ENCODE data around the gene ADAMTS10. TPM values are rescaled to one million over a fixed set of nuclear protein-coding genes. Genes with fewer than 3 reads are reported as not detected.
"Not testable (repeated sequence)": the region's sequence is repeated elsewhere in the genome, so short reads cannot be mapped to it uniquely, and the experiment has no call there.

Gene ADAMTS10
- total RNA-seq, 1 experiment from 2014 or later = 26.5 TPM

- WGBS (ENCODE audit: extremely low coverage, insufficient read length, low lambda C conversion rate) = no CpG with 5 or more reads among the region's 21 CpGs
- Mint-ChIP-seq H3K27ac (peak overlapping the region in 1 of 3 experiments; percentile 42; a peak in 1 of 7 replicates), H3K9me3 (peaks cover 4 to 16% of the 10 kb centered on the region in 2 experiments; a peak in 4 of 5 replicates), H3K4me1 (peaks cover 12 to 23% of the 10 kb centered on the region in 2 experiments), H3K27me3 (ENCODE audit: low read depth) (peaks cover 24% of the 10 kb centered on the region), H3K36me3 (ENCODE audit: insufficient read depth in 1 of 3, low read depth in 3 of 3) (no peaks in the 10 kb centered on the region; a peak in 1 of 7 replicates), H3K4me3 (no peak overlapping the region)
- Histone ChIP-seq H3K14ac (ENCODE audit: insufficient read depth, low read length) (no peak overlapping the region), H4K5ac (ENCODE audit: insufficient read length, low read depth, low read length) (no peak overlapping the region), H2BK12ac (ENCODE audit: insufficient read length, low read depth, low read length) (no peak overlapping the region), H2BK5ac (ENCODE audit: insufficient read length, low read length) (no peak overlapping the region), H3K79me2 (ENCODE audit: insufficient read depth, low read length) (no peaks in the 10 kb centered on the region), H2BK20ac (ENCODE audit: low read depth, low read length, poor library complexity, severe bottlenecking) (no peak overlapping the region), H3K18ac (ENCODE audit: insufficient read length, low read depth, low read length) (no peak overlapping the region), H3K56ac (ENCODE audit: insufficient read length, low read depth, low read length) (no peak overlapping the region), H3K27ac (ENCODE audit: insufficient read length, low read depth, low read length) (no peak overlapping the region), H2AFZ (ENCODE audit: low read length) (no peak overlapping the region), H2BK15ac (ENCODE audit: low read depth, low read length) (no peak overlapping the region), H3T11ph (ENCODE audit: low read length) (no peak overlapping the region), H3K79me1 (ENCODE audit: insufficient read depth, low read depth, low read length, poor library complexity, severe bottlenecking) (no peaks in the 10 kb centered on the region), H3K9ac (ENCODE audit: extremely low read depth, insufficient read length, low read length) (no peak overlapping the region), H4K20me1 (ENCODE audit: control insufficient read depth, insufficient read depth, insufficient read length) (no peaks in the 10 kb centered on the region), H3K9me3 (ENCODE audit: control insufficient read depth, low read depth, low read length) (no peaks in the 10 kb centered on the region), H3K4me1 (ENCODE audit: insufficient read depth, low read length) (no peaks in the 10 kb centered on the region), H3K23ac (ENCODE audit: insufficient read length, low read depth, low read length) (no peak overlapping the region), H3K4ac (ENCODE audit: low read depth, low read length) (no peak overlapping the region), H2AK5ac (ENCODE audit: insufficient read length, low read length) (no peak overlapping the region), H3K23me2 (ENCODE audit: insufficient read length, low read depth, low read length, poor library complexity, severe bottlenecking) (no peaks in the 10 kb centered on the region), H4K91ac (ENCODE audit: insufficient read length, low read depth, low read length) (no peak overlapping the region), H3K4me2 (ENCODE audit: insufficient read depth, insufficient read length, low read length) (no peak overlapping the region), H4K8ac (replicated peaks; ENCODE audit: insufficient read length, low read depth, low read length) (no peak overlapping the region), H2BK120ac (ENCODE audit: low read depth, low read length, poor library complexity, severe bottlenecking) (no peak overlapping the region), H3K27me3 (ENCODE audit: insufficient read depth, low read length) (no peaks in the 10 kb centered on the region)
- no peak for TF ChIP-seq CTCF (conservative IDR thresholded peaks at IDR 0.05)
- no peak for DNase-seq
Measured at GRCh38 chr19:8638078-8638619, 27.6 kb upstream of the ADAMTS10 start.

GRCh38 chr19:8637070-8637469 lies 26.6 kb upstream of the ADAMTS10 start:
- H3K4ac ChIP-seq (ENCODE audit: low read depth, low read length); H2AK5ac ChIP-seq (ENCODE audit: insufficient read length, low read length); H2BK15ac ChIP-seq (ENCODE audit: low read depth, low read length); H3K56ac ChIP-seq (ENCODE audit: insufficient read length, low read depth, low read length); H3T11ph ChIP-seq (ENCODE audit: low read length); H4K91ac ChIP-seq (ENCODE audit: insufficient read length, low read depth, low read length); H3K9ac ChIP-seq (ENCODE audit: extremely low read depth, insufficient read length, low read length); H3K9me3 ChIP-seq (ENCODE audit: control insufficient read depth, low read depth, low read length); H3K36me3 Mint-ChIP-seq (ENCODE audit: insufficient read depth in 1 of 3, low read depth in 3 of 3); H3K4me2 ChIP-seq (ENCODE audit: insufficient read depth, insufficient read length, low read length); H2BK5ac ChIP-seq (ENCODE audit: insufficient read length, low read length); H3K4me1 ChIP-seq (ENCODE audit: insufficient read depth, low read length); H3K79me2 ChIP-seq (ENCODE audit: insufficient read depth, low read length); H3K27me3 ChIP-seq (ENCODE audit: insufficient read depth, low read length); H2AFZ ChIP-seq (ENCODE audit: low read length); H3K23ac ChIP-seq (ENCODE audit: insufficient read length, low read depth, low read length); H4K20me1 ChIP-seq (ENCODE audit: control insufficient read depth, insufficient read depth, insufficient read length); H4K5ac ChIP-seq (ENCODE audit: insufficient read length, low read depth, low read length); H2BK20ac ChIP-seq (ENCODE audit: low read depth, low read length, poor library complexity, severe bottlenecking); DNase-seq; H3K14ac ChIP-seq (ENCODE audit: insufficient read depth, low read length); H3K23me2 ChIP-seq (ENCODE audit: insufficient read length, low read depth, low read length, poor library complexity, severe bottlenecking); H4K8ac ChIP-seq (replicated peaks; ENCODE audit: insufficient read length, low read depth, low read length); H2BK12ac ChIP-seq (ENCODE audit: insufficient read length, low read depth, low read length); H3K27ac ChIP-seq (ENCODE audit: insufficient read length, low read depth, low read length); H3K18ac ChIP-seq (ENCODE audit: insufficient read length, low read depth, low read length); H3K4me3 Mint-ChIP-seq; H2BK120ac ChIP-seq (ENCODE audit: low read depth, low read length, poor library complexity, severe bottlenecking); H3K79me1 ChIP-seq (ENCODE audit: insufficient read depth, low read depth, low read length, poor library complexity, severe bottlenecking): not testable (repeated sequence)
- WGBS (ENCODE audit: extremely low coverage, insufficient read length, low lambda C conversion rate) = no CpG with 5 or more reads among the region's 4 CpGs
- H3K4me1 Mint-ChIP-seq = peaks cover 17 to 29% of the 10 kb centered on the region in 2 experiments
- H3K27me3 Mint-ChIP-seq (ENCODE audit: low read depth) = peaks cover 17% of the 10 kb centered on the region
- H3K27ac Mint-ChIP-seq = peak overlapping the region in 1 of 3 experiments; percentile 45; a peak in 1 of 7 replicates
- peaks cover 2 to 12% of the 10 kb centered on the region in 2 experiments; a peak in 4 of 5 replicates for H3K9me3 Mint-ChIP-seq

All from H9 (cell line).